ENCODE data around the gene MAPK1. TPM values are rescaled to one million over a fixed set of nuclear protein-coding genes. Genes with fewer than 3 reads are reported as not detected.
"Not testable (repeated sequence)": the region's sequence is repeated elsewhere in the genome, so short reads cannot be mapped to it uniquely, and the experiment has no call there.

Gene MAPK1
- total and polyA plus RNA-seq, 7 donors = 18.0 to 73.2 (median 44.1) TPM

DNA sequence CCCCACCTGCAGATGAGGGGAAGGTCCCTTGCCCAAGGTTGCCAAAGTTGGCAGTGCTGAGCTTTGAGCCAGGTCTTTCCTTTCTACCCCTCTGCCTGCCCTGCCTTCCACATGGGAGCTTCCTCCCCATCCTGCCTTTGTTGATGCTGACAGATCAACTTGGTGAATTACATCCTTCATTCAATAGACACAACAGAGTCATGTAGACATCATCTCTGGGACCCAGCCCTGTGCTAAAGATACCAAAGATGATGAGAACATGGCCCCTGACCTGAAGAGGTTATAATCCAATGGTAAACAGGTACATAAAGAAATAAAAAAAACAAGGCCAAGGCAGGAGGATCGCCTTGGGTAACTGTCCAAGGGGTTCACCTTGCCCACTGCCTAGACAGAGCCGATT is 42.4 kb upstream of the MAPK1 start:
- intact Hi-C loops (cut with DNase I) = no loop called here
- Histone ChIP-seq H3K9me3 (no peaks in the 10 kb centered on the region), H3K4me3 (no peak overlapping the region), H3K4me1 (no peaks in the 10 kb centered on the region), H3K27ac (no peak overlapping the region), H3K27me3 (no peaks in the 10 kb centered on the region), H3K36me3 (no peaks in the 10 kb centered on the region)
- TF ChIP-seq POLR2A (IDR thresholded peaks at IDR 0.05) (no peak), EP300 (IDR thresholded peaks at IDR 0.05) (no peak), CTCF (IDR thresholded peaks at IDR 0.05) (no peak), POLR2AphosphoS5 (IDR thresholded peaks at IDR 0.05) (no peak)
- DNase-seq = no peak
- WGBS, 2 donors = 93 to 95% methylated on average over 2 of the region's 2 CpGs

DNA sequence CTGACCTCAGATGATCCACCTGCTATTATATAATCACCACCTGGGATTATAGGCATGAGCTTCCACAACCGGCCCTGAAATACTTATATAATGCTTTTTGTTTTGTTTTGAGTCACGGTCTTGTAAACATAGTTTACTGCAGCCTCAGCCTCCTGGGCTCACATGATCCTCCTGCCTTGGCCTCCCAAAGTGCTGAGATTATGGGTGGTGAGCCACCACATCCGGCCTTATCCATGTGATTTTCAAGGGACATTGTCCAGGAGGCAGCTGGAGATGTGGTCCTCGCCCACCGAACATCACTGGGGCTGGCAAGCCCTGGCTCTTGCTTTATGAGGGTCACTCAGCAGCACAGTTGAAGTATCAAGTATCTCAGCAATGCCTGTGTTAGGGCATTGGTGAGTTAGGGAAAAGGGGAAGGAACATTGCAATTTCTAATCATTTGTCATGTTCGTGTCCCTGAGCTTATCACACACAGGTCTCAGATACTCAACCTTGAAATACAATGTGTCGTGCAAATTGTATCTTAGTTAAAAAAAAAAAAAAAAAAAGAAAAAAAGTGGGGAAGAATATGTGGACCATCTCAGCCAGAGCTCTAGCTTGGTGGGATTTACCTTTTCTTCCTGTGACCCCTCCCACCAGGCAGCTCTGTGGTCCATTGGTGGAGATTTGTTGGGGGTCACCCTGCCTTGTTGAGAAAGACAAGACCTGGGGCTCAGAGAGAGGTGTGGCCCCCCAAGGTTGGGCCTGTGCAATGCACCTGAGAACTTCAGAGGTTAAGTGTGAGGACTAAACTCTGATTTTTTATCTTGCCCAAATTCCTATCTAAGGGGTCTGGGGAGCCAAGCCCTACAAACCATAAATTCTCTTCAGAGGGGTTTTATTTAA is 40.4 kb upstream of the MAPK1 start:
- Histone ChIP-seq H3K9me3 (no peaks in the 10 kb centered on the region), H3K4me3 (no peak overlapping the region), H3K27ac (no peak overlapping the region), H3K36me3 (no peaks in the 10 kb centered on the region), H3K27me3 (no peaks in the 10 kb centered on the region), H3K4me1 (no peaks in the 10 kb centered on the region)
- intact Hi-C loops (cut with DNase I) = no loop called here
- TF ChIP-seq EP300 (IDR thresholded peaks at IDR 0.05) (no peak), POLR2AphosphoS5 (IDR thresholded peaks at IDR 0.05) (no peak), CTCF (IDR thresholded peaks at IDR 0.05) (no peak), POLR2A (IDR thresholded peaks at IDR 0.05) (no peak)
- no peak for DNase-seq
- 83 to 94% methylated on average over 7 of the region's 7 CpGs for WGBS, 2 donors

DNA sequence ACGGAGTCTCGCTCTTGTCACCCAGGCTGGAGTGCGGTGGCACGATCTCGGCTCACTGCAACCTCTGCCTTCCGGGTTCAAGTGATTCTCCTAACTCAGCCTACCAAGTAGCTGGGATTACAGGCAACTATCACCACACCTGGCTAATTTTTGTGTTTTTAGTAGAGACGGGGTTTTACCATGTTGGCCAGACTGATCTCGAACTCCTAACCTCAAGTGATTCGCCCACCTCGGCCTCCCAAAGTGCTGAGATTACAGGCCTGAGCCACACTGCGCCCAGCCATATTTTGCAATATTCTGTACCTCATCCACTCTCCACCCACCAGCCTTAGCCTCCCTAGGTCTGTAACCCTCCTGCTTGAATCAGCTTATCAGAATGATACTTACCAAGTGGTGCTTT is 37.8 kb upstream of the MAPK1 start:
- H3K4me3 ChIP-seq; H3K4me1 ChIP-seq; H3K27me3 ChIP-seq; intact Hi-C loops (cut with DNase I); H3K27ac ChIP-seq; DNase-seq; H3K9me3 ChIP-seq; H3K36me3 ChIP-seq: not testable (repeated sequence)
- WGBS, 2 donors = 94 to 95% methylated on average over 11 of the region's 11 CpGs

GRCh38 chr22:21904250-21904789 is 36.9 kb upstream of the MAPK1 start:
- Histone ChIP-seq H3K9me3 (no peaks in the 10 kb centered on the region), H3K4me3 (no peak overlapping the region), H3K27ac (no peak overlapping the region), H3K4me1 (no peaks in the 10 kb centered on the region), H3K36me3 (no peaks in the 10 kb centered on the region), H3K27me3 (no peaks in the 10 kb centered on the region)
- intact Hi-C loops (cut with DNase I) = no loop called here
- TF ChIP-seq POLR2AphosphoS5 (IDR thresholded peaks at IDR 0.05) = no peak
- no peak for TF ChIP-seq EP300 (IDR thresholded peaks at IDR 0.05)
- TF ChIP-seq CTCF (IDR thresholded peaks at IDR 0.05) = no peak
- no peak for TF ChIP-seq POLR2A (IDR thresholded peaks at IDR 0.05)
- no peak for DNase-seq
- WGBS, 2 donors = 94 to 98% methylated on average over 4 of the region's 4 CpGs

DNA sequence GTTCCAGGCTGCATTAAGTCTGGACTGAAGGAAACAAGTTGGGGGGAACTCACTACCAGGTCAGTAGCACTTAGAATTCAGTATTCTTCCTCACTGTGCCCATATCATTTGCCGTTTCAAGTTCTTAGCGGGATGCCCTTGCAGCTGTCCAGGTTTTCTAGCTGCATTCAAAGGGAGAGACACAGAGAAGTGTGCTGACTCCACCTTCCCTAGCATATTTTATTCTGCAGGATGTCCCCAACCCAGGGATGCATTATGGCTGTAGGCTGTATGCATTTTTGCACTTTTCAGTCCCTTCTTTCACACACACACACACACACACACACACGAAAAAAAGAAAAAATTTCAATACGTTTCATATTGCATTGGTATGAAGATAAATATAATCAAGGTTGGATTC is 35.8 kb upstream of the MAPK1 start:
- TF ChIP-seq EP300 (IDR thresholded peaks at IDR 0.05) (no peak), POLR2A (IDR thresholded peaks at IDR 0.05) (no peak), CTCF (IDR thresholded peaks at IDR 0.05) (no peak), POLR2AphosphoS5 (IDR thresholded peaks at IDR 0.05) (no peak)
- no peaks in the 10 kb centered on the region for H3K36me3 ChIP-seq
- H3K27me3 ChIP-seq = no peaks in the 10 kb centered on the region
- no peak for DNase-seq
- 88 to 93% methylated on average over 4 of the region's 4 CpGs for WGBS, 2 donors
- intact Hi-C loops (cut with DNase I) = no loop called here
- no peak overlapping the region for H3K27ac ChIP-seq
- H3K4me1 ChIP-seq = no peaks in the 10 kb centered on the region
- H3K9me3 ChIP-seq = no peaks in the 10 kb centered on the region
- H3K4me3 ChIP-seq = no peak overlapping the region
